ENCODE data around the gene LRRC45.
A peak's percentile ranks its signal among the peaks of the same experiment; 100 is the strongest.
"Not testable (repeated sequence)": the region's sequence is repeated elsewhere in the genome, so short reads cannot be mapped to it uniquely, and the experiment has no call there.

LRRC45 gene

DNA sequence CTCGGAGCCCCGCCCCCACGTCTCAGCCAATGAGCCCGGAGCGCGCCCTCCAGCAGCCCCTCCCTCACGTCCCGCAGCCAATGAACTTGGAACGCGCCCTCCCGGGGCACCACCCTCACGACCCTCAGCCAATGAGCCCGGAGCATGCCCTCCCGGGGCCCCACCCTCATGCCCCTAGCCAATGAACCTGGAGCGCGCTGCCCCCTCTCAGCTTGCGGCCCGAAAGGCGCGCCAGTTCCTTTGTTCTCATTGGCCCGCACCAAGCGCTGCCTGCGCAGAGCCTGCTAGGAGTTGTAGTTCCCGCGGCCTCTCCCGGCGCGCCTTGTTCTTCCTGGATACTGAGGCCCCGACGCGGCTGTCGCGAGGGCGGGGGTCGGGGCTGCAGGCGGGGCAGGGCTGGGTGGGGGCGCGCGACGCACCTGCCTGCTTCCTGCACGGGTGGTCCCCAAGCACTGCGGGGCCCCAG, at the start of gene LRRC45:
TSS of gene LRRC45 (plus strand) at position 325 of the 466 bp plus-strand sequence. CDS start 339 bp downstream, outside the sequence.
- peak; percentile 98 for DNase-seq

DNA sequence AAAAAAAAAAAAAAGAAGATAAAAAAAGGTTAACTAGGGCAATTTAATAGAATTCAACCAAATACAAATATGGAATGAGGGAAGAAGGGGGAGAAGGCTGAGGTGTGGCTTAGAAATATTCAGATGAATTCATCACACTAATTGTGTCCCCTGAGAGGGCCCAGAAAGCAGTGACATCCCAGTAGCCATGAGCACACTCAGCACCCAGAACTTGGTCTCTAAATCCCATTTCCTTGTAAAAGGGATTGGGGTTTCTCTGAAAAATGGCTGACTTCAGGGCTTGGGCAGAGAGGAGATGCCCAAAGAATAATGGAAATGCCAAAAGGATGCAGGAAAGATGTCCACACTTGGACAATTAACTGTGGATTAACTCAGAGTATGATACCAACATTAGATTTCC, 49.7 kb upstream of the LRRC45 start:
- DNase-seq, result no peak

DNA sequence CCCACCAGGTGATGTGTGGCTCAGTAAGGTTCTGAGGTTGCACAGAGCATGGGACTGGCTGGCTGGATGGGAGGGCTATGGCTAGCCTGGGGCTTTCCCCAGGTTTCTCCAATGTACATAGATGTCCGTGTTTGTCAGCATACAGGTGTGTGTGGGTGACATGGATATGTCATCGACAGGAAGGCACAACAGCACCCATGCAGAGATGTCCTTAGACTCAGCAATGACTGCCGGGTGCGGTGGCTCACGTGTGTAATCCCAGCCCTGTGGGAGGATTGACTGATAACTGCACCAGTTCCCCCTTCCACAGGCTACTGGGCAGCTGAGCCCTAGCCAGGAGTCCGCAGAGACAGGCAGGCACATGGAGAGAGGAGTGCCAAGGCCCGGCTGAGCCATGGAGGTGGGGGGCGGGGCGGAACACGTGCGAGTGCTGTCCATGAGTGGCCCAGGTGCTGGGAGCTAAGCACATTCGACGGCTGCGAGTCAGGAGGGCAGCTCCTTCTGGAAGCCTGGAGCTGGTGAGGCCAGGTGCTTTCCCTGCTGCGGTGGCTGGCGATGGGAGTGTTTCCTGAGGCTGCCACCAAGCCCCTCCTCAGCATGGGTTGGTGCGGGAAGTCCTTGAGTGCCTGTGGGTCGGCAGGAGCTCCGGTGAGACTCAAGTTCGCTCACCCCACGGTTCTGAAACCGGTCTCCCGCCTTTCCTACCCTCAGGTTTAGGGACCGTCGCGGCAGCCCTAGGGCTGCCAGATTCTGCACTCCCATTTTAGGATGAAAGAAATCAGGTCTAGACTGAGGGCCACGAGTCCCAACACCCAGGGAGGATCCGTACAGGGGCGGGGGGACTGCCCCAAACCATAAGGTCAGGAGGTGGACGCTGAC, 46.5 kb upstream of the LRRC45 start:
- no peak for DNase-seq

DNA sequence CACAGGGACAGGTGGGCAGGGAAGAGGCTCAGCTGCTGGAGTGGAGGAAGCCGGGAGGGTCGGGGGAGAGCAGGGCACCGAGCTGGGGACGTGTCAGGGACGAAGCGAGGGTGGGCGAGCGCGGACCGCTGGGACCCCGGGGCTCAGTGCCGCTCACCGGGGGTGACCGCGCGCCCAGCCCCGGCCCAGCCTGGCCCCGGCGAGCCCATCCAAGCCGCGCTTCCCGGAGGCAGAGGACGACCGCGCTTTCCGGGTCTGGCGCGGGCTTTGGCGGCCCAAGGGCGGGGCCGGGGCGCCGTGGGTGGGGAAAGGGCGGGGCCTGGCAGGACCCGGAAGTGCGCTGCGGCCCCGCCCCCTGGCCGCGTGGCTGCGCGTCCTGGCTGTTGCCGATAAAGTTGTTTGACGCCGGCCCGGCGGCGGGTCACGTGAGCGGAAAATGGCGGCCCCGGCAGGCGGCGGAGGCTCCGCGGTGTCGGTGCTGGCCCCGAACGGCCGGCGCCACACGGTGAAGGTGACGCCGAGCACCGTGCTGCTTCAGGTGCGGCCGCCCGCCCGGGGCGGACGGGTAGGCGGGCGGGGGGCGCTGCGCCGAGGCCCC, 45.8 kb upstream of the LRRC45 start, which contains the start of gene ASPSCR1:
TSS of gene ASPSCR1 (plus strand) at position 419 of the 598 bp plus-strand sequence. CDS start at position 437, 18 bp downstream.
- DNase-seq, result peak; percentile 72

DNA sequence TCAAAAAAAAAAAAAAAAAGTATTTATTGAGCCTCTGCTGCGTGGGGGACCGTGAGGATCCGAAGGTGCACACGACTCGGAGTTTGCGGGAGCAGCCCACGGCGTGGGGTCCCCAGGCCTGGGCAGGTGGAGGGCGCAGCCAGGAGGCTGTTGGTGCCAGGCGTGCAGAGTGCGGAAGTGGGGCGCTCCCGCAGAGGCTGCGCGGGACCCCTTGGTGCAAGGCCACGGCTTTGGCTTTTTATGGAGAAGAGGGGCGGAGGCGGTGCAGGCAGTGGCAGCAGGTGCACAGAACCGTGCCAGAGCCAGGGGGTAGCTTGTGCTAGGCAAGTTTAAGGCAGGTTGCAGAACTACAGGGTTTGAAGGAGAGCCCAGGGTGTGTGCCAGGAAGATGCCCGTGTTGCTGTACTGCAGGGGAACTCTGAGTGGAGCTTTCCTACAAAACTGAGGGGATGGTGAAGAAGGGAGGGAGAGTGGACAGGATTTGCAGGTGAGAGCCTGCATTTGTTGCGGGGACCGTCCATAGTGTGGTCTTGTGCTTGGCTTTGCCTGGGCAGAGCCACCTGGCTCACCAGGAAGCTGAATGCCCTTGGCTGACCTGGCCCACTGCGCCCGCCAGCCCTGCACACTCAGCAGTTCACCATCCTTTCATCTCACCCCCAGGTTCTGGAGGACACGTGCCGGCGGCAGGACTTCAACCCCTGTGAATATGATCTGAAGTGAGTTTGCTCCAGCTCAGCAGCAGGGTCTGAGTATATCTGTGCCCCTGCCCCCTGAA, 44.4 kb upstream of the LRRC45 start:
- no peak for DNase-seq

DNA sequence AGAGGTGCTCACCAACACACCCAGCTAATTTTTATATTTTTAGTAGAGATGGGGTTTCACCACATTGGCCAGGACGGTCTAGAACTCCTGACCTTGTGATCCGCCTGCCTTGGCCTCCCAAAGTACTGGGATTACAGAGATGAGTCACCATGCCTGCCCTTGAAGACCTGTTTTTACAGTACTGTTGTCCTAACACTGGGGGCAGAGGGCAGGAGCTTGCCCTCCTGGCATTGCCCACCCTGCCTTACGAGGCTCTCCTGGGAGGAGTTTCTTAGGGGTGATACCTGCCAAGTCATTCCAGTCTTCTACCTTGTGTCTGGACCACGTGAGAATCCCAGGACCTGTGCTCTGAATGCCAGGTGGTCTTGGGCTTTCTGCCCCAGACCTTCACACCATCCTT, 43.0 kb upstream of the LRRC45 start:
- no peak for DNase-seq

DNA sequence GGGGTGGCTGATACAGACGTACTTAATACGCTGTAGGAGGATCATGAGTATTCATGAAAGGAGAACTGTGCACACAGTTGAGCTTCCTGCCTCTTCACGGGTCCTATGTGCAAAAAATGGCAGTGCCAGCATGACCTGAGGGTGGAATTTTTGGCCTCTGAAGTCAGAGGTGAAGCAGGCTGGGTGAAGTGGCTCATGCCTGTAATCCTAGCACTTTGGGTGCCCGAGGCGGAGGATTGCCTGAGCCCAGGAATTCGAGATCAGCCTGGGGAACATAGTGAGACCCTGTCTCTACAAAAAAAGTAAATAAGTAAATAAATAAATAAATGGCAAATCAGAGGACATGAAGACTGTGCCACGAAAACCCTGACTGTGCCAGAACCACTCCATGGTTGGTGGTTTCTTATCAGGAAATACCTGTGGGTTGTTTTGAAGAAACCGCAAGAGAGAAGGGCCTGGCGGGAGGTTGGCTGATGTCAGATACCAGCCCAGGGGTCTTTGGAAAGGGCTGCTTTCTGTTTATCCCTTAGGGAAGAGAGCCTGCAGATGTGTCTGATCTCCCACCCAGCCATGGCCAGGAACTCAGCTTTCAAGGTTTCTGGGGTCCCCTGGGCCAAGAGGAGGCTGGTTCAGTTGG, 42.3 kb upstream of the LRRC45 start:
- DNase-seq, result no peak

DNA sequence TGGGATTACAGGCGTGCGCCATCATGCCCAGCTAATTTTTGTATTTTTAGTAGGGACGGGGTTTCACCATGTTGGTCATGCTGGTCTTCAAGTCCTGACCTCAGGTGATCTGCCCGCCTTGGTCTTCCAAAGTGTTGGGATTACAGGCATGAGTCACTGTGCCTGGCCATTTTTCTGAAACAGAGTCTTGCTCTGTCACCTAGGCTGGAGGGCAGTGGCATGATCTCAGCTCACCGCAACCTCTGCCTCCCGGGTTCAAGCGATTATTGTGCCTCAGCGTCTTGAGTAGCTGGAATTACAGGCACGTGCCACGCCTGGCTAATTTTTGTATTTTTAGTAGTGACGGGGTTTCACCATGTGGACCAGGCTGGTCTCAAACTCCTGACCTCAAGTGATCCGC, 41.6 kb upstream of the LRRC45 start:
- DNase-seq, result not testable (repeated sequence)

DNA sequence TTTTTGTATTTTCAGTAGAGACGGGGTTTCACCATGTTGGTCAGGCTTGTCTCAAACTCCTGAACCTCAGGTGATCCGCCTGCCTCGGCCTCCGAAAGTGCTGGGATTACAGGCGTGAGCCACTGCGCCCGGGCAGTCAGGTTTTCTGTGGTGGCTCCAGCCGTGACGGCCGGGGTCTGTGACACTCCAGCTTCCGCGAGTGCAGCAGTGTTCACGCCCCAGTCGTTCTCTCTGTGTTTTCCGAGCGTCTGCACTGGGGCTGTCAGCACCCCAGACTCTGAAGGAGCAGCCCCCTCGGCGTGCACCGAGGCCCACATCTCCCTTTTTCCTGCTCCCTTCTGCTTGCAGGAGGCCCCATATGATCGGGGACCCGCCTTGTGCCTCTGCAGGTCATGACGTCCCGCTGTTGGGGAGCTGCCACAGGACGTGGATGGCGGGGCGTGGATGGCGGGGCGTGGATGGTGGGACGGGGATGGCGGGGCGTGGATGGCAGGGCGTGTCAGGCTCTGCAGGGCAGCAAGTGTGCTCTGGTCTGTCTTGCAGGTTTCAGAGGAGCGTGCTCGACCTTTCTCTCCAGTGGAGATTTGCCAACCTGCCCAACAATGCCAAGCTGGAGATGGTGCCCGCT, 40.0 kb upstream of the LRRC45 start:
- DNase-seq, result no peak

DNA sequence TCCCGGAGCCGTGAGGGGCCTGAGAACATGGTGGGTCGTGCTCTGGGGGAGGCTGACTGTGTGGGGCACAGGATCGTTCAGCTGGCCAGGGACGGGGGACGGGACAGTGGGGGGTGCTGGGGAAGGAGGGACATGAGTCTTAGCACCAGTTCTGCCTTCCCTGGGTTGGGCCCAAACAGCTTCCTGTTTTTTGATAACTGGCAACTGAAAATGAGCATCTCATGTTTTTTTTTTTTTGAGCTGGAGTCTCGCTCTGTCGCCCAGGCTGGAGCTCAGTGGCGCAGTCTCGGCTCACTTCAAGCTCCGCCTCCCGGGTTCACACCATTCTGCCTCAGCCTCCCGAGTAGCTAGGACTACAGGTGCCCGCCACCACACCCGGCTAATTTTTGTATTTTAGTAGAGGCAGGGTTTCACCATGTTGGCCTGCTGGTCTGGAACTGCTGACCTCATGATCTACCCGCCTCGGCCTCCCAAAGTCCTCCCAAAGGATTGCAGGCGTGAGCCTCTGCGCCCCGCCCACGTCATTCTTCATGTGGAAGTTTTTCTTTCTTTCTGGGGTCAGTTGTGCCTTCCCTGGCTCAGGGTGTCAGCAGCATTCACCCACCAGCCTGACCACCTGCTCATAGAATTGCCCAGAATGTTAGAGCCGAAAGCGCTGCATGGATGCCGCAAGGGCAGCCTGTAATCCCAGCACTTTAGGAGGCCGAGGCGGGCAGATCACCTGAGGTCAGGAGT, 39.3 kb upstream of the LRRC45 start:
- no peak for DNase-seq

DNA sequence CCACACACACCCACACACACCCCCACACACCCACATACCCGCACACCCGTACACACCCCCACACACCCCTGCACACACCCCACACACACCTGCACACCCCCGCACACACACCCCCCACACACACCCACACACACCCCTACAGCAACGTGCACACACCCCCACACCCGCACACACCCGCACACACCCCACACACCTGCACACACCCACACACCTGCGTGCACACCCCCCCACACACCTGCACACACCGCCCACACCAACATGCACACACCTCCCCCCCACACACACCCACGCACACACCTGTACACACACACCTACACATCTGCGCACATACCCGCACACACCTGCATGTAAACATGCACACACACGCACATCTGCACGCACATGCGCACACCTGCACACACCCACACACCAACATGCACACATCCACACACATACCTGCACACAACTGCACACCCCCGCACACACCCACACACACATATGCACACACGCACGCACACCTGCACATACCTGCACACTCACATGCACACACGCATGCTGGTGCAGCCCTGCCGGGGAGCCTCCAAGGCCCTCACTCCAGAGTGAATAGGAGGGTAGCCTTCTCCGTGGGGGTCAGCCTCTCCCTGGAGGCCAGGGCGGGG, 38.2 kb upstream of the LRRC45 start:
- DNase-seq, result no peak

DNA sequence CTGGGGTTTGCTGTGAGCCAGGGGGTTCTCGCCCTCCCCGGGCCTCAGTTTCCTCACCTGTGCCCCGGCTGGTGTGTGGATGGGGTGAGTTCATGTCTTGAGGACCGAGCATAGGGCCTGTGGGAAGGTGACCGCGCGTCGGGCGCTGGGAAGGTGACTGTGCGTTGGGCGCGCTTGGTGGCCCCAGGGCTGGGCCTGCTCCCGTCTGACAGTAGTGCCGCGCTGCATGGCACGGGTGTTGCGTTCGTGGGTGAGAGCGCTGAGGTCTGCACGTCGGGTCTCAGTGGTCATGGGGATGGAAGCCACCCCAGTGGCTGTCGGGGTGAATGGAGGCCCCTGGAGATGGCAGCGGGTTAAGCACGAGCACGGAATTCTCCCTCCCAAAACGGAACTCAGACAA, 36.5 kb upstream of the LRRC45 start:
- DNase-seq, result no peak

DNA sequence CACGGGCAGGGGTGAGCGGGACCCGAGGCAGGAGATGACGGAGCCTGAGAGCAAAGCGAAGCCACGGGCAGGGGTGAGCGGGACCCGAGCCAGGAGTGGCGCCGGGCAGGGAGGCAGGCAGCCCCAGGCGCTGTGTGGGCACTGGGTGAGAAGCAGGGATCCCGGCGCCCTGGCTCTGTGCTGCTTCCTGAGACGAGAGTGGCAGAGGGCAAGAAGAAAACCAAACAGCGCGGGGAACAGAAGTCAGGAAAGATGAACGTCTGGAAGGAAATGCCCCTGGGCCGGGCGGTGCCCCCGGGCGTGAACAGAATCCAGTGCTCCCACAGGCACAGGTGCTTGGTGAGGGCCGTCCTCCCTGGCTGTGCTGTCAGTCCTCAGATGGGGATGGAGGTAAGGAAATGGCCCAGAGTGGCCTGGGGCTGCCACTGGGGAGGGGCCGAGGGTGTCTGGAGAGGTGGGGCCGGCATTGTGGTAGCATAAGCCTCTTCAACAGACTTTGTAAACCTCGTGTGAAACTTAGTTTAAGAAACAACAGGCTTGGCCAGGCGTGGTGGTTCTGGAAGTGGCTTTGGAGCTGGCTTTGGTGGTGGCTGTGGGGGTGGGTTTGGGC, 35.8 kb upstream of the LRRC45 start:
- no peak for DNase-seq

DNA sequence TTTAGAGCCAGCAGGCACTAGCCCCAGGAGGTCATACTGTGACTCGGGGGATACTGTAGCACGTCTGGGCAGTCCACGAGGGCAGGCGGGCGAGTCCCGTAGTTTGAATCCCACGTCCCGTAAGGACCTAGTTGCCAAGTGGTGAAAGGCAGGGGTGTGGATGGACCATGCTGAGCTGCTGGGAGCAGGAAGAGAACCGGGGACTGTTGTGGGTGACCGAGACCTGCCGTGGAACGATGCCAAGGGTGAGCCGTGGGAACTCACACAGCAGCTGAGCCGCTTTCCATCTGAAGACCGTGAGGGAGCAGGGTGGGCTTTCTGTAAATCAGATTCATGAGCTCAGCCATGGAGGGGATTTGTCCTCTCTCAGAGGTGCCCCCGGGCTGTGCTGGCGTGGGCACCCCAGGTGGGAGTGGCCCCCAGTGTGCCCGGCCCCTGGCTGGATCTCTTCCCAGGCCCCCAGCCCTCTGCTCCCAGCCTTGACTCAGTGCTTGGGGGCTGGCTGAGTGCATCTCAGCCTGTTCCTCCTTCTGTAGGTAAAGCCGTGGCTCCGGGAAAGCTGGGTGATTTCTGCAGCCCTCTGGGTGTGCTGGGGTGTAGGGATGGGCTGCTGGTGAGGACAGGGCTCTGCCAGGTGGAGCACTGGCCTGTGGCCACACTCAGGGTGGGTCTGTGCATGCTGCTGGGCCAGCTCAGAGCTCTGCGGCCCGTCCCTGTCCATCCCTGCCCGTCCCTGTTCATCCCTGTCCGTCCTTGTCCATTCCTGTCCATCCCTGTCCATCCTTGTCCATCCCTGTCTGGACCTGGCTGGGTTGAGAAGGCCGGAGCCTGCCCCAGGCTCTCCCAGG, 32.0 kb upstream of the LRRC45 start:
- DNase-seq, result no peak

DNA sequence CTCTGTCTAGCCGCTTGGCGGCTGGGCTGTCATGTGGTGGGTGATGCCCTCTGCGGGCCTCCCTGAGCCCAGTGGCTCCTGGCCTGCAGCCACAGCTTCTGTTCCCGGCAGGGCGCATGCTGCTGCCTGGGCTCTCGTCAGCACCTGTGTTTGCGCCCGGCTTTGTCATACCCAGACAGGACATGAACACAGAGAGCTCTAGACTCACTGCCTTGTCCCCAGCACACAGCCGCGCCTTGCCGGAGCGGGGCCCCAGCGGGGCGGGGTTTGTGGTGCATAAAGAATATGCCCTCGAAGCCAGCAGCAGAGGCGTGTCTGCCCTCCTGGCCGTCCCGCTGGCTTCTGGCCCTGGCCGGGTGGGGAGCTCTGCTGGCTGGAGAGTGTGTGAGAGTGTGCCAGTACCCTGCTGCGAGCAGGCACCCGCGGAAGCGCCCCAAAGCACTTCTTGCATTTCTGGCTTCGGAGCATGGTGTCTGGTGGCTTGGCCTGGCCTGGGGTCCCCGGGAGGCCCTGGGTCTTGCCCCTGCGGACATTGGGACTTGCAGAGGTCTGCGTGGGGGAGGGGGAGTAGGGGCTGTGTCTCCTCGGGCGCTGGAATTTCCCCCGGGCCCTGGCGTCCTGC, 31.3 kb upstream of the LRRC45 start:
- no peak for DNase-seq

DNA sequence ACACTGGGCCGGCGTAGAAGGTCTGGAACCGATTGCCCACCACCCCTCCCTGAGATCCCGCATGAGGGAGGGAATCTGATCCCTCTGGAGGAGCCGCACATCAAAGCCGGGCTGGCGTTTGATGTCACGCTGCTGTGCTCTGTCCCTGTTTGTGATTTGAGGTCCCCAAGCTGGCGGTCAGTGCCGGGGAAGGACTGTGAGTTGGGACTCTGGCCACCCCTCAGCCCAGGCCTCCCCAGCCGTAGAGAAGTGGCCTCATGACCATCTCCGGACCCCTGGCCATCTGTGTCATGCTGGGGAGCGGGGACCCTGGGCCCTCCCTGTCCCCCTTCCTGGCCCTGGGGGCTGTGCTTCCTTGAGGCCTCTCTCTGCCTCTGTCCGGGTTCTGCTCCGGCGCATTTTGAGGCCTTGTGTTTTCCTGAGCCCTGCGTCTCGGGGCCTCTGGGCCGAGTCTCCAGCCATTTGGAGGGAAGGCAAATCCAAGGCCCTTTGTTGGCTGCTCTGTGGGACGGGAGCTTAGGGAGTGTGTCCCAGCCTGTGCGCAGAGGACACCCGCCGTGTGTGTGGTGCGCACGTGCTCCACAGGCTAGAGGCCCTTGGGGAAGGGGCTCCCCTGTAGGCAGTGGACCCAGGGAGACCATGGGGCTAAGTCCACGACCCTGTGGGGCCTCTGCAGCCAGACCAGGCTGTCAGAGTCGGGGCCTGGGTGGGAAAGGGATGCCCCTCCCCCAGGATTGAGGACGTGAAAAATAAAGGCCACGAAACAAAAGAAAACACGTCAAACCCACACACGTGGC, 30.6 kb upstream of the LRRC45 start:
- DNase-seq, result no peak

DNA sequence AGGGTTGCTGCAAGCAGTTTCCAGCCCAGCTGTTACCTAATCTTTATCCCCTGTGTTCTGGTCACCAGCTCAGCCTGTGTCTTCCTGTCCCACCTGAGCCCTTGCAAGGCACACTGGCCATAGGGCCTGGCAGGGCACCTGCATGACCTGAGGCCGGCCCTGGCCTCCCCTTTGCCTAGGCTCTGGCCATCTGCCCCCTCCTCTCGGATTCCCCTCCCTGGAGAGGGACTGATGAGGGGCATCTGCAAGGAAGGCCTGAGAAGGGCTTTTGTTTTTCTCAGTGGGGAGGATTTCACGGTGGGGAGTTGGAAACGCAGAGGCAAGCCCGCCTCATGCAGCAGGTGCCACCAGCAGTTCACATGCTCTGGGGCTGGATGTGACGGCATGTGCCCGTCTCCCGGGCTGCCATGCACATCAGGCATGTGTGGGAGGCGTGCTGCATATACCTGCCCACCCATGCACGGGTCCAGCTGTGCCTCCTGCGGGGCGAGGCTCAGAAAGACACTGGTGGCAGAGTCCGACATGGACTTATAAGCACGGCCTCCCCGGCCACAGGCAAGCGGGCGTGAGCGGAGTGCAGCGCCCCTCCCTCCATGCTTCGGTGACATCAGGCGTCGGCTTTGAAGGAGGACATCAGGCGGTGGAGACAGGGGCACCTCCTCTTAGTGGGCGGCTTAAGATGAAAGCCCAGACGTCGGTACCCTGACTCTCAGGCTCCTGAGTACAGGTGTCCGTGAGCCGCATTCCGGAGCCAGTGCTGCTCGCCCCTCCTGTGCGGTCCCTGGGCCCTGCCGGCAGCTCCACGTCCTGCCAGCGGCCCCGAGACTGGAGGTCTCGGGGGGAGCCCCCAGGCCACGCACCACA, 29.1 kb upstream of the LRRC45 start:
- no peak for DNase-seq
